ENCODE results near the gene KRT81. TPM values are rescaled to one million over a fixed set of nuclear protein-coding genes. Genes with fewer than 3 reads are reported as not detected.

Gene KRT81
- total RNA-seq, 2 donors from 2014 or later = not detected

GRCh38 chr12:52327052-52327829 lies 35.9 kb upstream of the KRT81 start:
- Histone ChIP-seq H3K9me3 (no peaks in the 10 kb centered on the region), H3K27ac (no peak overlapping the region), H3K27me3 (no peaks in the 10 kb centered on the region), H3K4me1 (no peaks in the 10 kb centered on the region), H3K36me3 (no peaks in the 10 kb centered on the region), H3K4me3 (no peak overlapping the region)
- DNase-seq (ENCODE audit: low spot score) = peak; percentile 72
- TF ChIP-seq, protein P1, sequence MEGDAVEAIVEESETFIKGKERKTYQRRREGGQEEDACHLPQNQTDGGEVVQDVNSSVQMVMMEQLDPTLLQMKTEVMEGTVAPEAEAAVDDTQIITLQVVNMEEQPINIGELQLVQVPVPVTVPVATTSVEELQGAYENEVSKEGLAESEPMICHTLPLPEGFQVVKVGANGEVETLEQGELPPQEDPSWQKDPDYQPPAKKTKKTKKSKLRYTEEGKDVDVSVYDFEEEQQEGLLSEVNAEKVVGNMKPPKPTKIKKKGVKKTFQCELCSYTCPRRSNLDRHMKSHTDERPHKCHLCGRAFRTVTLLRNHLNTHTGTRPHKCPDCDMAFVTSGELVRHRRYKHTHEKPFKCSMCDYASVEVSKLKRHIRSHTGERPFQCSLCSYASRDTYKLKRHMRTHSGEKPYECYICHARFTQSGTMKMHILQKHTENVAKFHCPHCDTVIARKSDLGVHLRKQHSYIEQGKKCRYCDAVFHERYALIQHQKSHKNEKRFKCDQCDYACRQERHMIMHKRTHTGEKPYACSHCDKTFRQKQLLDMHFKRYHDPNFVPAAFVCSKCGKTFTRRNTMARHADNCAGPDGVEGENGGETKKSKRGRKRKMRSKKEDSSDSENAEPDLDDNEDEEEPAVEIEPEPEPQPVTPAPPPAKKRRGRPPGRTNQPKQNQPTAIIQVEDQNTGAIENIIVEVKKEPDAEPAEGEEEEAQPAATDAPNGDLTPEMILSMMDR (IDR thresholded peaks at IDR 0.05) = peak; percentile 50 to 80

DNA sequence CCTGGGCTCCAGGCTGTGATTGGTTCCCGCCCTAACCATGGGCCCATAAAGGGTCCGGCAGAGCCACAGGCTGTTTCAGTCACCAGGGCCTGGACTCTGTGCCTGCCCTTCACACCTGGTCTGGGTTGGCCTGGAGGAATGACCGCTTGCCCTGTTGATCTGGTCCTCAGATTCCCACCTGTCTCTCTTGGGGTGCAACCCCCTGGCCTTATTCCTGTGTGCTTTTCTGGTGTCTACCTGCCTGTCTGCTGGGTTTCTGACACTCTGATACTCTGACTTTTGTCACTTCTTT lies 32.8 kb upstream of the KRT81 start:
- H3K4me1 ChIP-seq = no peaks in the 10 kb centered on the region

GRCh38 chr12:52323416-52324152 lies 32.2 kb upstream of the KRT81 start:
- Histone ChIP-seq H3K9me3 (no peaks in the 10 kb centered on the region), H3K27me3 (no peaks in the 10 kb centered on the region), H3K4me1 (no peaks in the 10 kb centered on the region), H3K4me3 (no peak overlapping the region), H3K36me3 (no peaks in the 10 kb centered on the region), H3K27ac (no peak overlapping the region)
- DNase-seq (ENCODE audit: low spot score) = no peak
- TF ChIP-seq, protein P1 (IDR thresholded peaks at IDR 0.05) = no peak

More for the DNA sequence above, 32.8 kb upstream of the KRT81 start:
- Histone ChIP-seq H3K27ac (no peak overlapping the region), H3K27me3 (no peaks in the 10 kb centered on the region), H3K9me3 (no peaks in the 10 kb centered on the region), H3K4me3 (no peak overlapping the region), H3K36me3 (no peaks in the 10 kb centered on the region)
- TF ChIP-seq, protein P1 (IDR thresholded peaks at IDR 0.05) = no peak
- no peak for DNase-seq (ENCODE audit: low spot score)

- H3K27ac ChIP-seq = no peak overlapping the region
- H3K4me1 ChIP-seq = no peaks in the 10 kb centered on the region
- H3K4me3 ChIP-seq = no peak overlapping the region
- no peaks in the 10 kb centered on the region for H3K27me3 ChIP-seq
- TF ChIP-seq, protein P1 (IDR thresholded peaks at IDR 0.05) = no peak
- no peaks in the 10 kb centered on the region for H3K9me3 ChIP-seq
- H3K36me3 ChIP-seq = no peaks in the 10 kb centered on the region
- no peak for DNase-seq (ENCODE audit: low spot score)
These were observed 31.7 kb upstream of the KRT81 start for GRCh38 chr12:52323001-52323400.

- TF ChIP-seq, protein P1 (IDR thresholded peaks at IDR 0.05) = no peak
- H3K27ac ChIP-seq = no peak overlapping the region
- no peaks in the 10 kb centered on the region for H3K27me3 ChIP-seq
- H3K4me3 ChIP-seq = no peak overlapping the region
- H3K9me3 ChIP-seq = no peaks in the 10 kb centered on the region
- no peaks in the 10 kb centered on the region for H3K36me3 ChIP-seq
- no peaks in the 10 kb centered on the region for H3K4me1 ChIP-seq
- no peak for DNase-seq (ENCODE audit: low spot score)
These were observed 30.7 kb upstream of the KRT81 start for GRCh38 chr12:52322069-52322468.

Data from right atrium auricular region (tissue), 2 donors.